Stimulated activated CD4-positive, alpha-beta T cell treated with anti-CD3 and anti-CD28 coated beads, Interleukin-1b, Interleukin-23, amount 100 ng/mL, for 4 hours (primary cell): Measurements from ENCODE around the gene SPATA21.
"Not testable (repeated sequence)": the region's sequence is repeated elsewhere in the genome, so short reads cannot be mapped to it uniquely, and the experiment has no call there.

Source experiments
- DNase-seq, 2 donors: peaks; one replicate each; pipeline ENCODE4 v3.0.0-alpha.2; 2020; ENCODE audit warnings: low read depth in 2 of 2

The SPATA21 gene, protein sequence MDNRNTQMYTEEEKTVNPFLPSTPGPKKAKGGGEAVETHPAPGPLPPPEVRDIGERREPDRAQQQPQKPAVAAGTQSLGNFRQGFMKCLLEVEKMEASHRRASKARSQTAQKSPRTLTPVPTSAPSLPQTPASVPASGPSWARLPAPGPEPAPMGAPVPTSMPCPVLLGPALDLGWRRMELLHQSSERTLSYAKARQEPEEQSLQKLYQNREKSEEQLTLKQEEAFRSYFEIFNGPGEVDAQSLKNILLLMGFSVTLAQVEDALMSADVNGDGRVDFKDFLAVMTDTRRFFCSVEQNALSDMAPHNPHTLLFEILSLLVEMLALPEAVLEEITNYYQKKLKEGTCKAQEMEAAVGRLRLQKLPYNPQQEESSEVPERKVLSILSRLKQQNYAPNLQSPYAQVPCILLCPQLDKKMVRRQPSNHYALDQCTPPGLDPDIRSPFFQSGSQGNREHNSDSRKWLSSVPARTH

DNA sequence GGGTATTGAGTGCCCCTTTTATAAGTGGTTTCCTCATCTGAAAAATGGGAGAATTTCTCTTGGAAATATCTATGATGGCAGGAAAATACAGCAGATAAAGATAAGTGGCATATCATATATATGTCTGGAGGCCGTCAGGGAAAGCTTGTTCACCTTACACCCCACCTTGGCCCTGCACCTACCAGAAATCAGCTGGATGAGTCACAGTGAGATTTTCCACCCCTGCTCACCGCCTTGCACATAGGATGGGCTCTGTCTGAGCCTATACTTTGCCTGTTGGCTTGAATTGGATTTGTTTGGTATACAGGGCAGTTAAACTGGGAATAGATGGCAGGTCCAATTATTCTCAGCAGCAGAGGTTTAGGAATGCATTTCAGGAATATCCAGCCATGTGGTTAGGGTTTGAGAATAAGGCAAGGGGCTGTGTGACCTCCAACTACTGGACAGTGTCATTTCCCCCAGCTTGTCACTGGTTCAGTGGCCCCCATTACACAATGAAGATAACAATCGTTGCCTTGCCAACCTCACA is at the start of gene SPATA21:
TSS of gene SPATA21 (minus strand) at position 479 of the 529 bp plus-strand sequence. CDS start 6,053 bp downstream, outside the sequence.
- no peak for DNase-seq

DNA sequence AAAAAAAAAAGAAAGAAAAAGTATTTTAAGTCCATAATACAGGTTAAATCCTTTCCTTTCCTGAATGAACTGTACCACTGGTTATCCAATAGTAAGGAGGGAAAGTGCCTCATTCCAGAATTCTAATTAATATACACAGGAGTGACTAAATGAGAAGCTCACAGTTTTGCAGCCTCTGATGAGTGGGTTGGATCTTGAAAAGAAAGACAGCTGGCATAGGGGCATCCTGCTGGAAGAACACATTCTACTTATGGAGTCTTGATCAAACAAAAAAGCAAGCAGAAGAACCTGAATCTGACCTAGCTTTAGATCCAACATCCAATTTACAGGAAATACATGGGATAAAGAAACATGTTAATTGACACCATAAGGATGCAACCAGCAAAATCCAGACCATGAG is 49.8 kb upstream of the SPATA21 start:
- not testable (repeated sequence) for DNase-seq

DNA sequence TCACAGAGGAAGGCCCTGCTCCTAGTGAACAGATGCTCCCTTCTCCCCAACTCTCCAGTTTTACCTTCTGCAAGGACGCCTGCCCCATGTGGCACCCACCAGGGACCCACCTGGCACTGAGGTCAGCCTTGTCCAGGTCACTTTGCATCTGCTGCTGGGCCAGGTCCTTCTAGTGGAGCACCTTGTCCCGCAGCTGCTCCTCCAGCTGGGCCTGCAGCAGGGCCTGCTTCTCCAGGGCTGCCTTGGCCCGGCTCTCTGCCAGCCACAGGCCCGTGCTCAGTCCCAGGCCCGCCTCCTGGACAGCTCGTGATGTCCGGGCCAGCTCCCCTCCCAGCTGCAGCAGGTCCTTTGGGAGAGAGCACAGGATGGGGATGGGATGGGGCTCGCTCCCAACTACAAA is 49.1 kb upstream of the SPATA21 start:
- DNase-seq, result not testable (repeated sequence)

DNA sequence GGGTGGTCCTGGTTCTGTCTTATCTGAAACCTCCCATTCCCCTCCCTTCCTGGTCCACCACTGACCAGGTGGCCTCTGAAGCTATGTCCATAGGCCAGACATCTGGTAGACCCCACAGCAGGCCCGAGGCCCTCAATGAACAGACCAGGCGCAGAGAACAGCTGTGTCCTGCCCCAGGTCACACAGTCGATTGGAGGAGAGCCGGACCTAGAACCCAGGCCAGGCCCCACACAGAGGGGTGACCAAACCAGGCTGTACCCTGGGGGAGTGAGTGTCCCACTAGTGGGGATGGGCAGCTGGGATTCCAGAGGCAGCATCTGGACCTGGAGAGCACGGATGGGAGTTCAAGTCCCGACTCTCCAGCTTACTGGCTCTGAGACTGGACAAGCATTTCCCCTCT is 47.7 kb upstream of the SPATA21 start:
- DNase-seq, result no peak

DNA sequence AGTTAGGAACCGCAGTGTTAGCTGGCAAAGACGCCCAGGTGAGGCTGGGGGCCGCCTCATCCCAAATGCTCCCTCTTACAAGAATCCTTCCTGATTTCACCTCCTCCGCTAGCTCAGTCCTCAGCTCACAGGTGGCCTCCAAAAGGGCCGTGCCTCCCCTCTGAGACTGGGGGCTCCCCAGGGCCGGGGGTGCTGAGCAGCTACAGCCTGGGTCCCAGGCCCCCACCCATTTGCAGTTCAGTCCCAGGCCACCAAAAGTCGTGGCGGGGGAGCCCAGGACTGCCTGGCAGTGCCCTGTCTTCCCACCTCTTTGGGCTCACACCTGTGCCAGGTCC is 47.2 kb upstream of the SPATA21 start:
- no peak for DNase-seq

DNA sequence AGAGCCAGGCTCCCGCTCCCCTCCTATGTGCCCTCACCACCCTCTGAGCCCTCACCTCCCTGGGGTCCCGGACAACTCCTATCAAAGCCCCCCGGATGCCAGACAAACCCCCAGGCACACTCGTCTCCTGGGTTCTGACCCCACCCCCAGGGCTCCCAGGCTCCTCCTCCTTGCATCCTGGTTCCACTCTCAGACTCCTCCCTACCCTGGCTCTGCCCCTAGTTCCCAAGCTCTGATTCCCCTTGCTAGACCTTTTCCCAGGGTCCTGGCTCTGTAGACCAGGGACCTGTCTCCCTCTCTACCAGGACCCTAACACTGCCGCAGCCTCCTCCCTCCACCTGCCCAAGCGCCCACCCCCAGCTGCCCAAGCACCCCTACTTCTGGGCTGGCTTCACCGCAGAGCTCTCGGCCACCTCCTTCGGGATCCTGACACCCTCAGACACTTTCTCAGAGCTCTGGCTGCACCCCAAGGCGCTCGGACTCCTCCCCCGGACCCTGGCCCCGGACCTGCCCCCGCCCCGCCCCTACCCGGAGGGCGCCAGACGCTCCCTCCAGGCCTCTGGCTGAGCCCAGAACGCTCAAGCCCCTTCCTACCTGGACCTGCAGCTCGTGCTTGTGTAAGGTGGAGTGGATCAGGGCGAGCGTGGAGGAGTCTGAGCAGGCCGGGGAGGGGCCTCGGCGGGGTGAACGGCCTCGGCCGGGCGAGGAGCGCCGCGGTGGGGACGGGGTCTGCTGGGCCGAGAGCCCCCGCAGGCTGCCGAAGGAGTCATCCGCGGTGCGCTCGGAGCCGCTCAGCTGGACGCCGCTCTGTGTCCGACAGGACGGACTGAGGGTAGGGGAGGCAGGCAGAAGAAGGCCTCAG is 46.6 kb upstream of the SPATA21 start:
- DNase-seq, result not testable (repeated sequence)

DNA sequence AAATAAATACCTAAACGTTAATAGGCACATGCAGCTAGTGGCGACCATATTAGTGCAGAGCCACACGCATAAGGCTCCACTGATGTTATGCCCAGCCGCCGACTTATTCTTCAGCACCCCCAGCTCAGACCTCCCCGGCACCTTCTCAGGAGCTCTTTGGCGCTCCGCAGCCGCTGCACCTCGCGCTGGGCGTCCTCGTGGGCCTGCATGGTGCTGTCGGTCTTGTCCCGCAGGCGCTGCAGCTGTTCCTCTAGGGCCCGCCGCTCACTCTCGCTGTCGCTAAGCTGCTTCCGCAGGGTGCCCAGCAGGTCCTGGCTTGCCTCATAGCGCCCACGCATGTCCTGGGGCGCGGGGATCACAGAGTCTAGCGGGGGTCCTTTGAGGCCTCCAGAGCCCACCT is 45.9 kb upstream of the SPATA21 start:
- DNase-seq, result not testable (repeated sequence)

DNA sequence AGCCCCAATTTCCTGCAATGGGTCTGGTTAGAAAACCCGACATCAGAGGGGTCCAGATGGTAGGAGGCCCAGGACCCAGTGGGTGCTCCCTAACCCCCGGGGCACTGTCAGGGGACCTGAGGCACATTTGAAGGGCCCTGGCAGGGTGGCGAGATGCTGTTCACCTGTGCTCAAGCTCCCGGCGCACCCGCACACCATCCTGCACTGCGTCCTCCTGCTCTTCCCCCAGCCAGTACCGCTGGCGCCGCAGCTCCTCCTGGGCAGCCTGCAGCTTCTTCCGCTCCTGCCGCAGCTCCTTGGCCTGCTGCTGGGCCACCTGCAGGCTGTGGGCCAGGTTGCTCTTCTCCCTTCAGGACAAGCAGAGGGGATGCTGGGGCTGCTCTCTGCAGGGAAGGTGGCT is 40.9 kb upstream of the SPATA21 start:
- no peak for DNase-seq

DNA sequence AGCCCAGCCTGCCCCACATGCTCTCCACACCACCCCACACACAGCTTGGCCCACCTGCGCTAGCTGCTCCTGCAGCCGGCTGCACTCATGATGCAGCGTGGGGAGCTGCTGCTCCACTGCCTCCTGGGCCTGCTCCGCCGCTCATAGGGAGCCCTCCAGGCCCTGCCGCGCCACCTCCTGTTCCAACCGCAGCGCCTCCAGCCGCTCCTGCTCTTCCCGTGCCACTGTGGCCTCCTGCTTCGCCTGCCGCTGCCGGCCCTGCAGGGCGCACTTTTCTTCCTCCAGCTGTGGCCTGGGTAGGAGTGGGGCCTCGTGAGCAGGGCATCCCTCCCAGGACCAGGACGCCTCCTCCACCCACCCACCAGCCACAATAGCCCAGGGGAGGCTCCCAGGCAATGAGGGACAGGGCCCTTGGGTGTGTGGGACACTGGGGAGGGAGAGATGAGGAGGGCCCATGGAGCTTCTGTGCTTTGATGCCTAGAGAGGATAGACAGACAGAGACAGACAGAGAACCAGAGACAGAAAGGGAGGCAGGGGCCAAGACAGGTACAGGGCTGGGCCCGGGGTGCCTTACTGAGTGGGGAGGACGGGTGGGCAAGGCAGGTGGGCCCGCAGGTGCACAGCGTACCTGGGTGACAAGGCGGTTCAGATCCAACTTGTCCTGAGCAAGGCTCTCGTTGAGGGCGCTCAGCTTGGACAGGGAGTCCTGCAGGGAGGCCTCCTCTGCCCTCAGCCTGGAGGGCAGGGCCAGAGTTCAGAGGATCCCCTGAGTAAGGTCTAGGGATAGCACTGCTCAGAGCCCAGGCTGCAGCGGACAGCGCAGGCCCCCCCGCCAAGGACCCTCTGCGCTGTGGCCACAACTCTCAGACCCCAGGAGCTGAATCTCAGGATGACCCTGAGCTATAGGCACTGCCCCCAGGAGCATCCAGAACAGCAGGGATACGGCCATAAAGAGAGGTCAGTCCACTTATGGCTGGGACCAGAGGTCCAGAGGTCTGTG is 38.8 kb upstream of the SPATA21 start:
- DNase-seq, result not testable (repeated sequence)

DNA sequence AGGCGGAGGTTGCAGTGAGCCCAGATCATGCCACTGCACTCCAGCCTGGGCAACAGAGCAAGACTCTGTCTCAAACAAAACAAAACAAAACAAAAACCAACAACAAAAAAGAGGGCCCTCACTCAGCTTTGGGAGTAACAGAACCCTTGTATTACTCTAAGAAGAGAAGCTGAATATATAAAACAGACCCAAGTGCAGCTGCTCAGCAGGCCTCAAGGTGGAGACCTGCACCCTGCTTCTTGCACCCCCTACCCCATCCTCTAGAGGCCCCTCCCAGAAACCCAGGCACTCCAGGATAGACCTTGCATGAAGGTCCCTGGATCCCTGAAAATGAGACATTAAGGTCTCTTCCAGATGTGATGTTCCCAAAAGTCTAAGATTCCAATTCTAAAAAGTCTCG is 37.7 kb upstream of the SPATA21 start:
- not testable (repeated sequence) for DNase-seq

DNA sequence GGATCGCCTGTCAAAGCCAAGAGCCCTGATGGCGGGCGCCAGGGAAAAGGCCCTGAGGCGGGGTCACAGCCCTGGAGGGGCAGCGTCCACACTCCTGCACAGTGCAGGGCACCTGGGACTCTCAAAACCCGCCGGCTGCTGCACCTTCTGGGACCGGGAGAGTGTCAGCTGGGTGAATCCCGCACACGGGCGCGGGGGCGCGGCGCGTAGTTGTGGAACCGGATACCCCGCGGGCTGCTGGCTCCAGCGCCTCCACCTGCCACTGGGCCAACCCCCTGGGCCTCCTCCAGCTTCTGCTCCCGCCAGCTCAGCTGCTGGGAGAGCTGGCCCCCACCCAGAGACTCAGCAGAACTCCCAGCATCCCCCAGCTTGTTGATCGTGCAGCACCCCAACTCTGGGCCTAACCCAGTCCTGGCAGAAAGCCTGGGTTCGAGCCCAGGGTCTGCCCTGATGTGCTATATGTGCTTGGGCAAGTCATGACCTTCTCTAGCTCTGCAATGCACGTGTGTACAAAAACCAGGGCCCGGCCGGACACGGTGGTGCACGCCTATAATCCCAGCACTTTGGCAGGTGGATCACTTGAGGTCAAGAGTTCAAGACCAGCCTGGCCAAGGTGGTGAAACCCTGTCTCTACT is 37.1 kb upstream of the SPATA21 start:
- DNase-seq, result no peak

DNA sequence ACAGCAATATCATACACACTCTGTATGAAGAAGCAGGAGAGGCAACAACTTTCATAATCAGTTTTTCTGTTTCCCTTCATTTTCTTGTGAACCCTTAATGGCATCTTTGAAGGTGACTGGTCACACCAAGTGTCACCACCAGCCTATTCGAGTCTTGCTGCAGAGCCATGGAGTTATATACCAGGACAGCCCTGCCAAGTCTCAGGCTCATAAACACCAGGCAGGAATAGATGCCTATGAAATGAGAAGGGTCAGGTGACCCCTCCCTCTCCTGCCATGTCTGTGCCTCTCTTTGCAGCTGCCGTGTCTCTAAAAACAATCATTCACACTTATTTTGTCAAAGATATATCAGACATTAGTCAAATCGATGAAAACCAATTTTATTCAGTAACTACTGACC is 31.3 kb upstream of the SPATA21 start:
- no peak for DNase-seq

DNA sequence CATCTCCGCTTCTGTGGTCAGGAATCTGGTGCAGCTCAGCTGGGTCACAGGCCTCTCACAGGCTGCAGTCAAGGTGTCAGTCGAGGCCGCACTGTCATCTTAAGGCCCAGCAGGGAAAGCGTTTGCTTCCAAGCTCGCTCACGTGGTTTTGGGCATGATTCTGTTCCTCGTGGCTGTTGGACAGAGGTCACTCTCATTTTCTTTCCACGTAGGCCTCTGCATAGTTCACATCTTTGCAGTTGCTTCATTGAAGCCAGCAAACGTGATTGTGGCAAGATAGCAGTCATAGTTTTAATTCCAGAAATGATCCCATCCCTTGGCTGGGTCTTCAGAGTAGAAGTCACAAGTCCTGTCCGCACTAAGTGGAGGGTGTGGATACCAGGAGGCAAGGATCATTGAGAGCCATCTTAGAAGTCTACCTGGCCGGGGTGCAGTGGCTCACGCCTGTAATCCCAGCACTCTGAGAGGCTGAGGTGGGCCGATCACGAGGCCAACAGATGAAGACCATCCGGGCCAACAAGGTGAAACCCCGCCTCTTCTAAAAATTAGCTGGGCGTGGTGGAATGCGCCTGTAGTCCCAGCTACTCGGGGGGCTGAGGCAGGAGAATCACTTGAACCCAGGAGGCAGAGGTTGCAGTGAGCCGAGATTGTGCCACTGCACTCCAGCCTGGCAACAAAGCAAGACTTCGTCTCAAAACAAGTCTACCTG is 27.8 kb upstream of the SPATA21 start:
- DNase-seq, result no peak

DNA sequence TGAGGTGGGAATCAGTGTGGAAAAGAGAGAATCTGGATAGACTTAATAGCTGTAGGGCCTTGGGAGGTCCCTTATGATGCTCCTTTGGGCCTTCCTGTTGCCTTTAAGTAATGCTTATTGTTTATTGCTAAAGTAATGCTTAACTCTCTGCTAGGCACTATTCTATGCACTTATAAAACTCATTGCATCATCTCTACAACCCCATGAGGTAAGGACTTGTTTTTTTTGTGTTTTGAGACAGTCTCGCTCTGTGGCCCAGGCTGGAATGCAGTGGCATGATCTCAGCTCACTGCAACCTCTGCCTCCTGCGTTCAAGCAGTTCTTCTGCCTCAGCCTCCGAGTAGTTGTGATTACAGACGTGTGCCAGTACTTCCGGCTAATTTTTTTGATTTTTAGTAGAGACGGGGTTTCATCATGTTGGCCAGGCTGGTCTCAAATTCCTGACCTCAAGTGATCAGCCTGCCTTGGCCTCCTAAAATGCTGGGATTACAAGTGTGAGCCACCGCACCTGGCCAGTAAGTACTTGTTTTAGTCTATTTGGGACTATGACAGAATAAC is 25.6 kb upstream of the SPATA21 start:
- DNase-seq, result no peak

DNA sequence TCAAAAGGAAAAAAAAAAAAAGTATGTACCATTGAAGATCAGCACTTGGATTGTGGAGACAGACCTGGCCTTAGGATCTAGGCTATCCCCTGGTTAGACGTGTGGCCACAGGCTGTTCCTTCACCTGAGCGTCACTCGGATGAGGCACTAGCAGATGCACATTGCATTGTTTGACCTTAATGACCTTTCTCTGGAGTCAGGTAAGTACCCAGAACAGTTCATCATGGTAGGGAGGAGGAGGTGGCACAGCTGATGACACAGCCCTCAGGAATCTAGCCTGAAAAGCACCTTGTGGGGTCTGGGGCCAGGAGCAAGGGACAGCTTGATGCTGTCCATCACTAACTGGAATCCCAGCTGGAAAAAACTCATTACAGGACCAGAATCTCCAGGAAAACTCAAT is 24.5 kb upstream of the SPATA21 start:
- DNase-seq, result no peak

DNA sequence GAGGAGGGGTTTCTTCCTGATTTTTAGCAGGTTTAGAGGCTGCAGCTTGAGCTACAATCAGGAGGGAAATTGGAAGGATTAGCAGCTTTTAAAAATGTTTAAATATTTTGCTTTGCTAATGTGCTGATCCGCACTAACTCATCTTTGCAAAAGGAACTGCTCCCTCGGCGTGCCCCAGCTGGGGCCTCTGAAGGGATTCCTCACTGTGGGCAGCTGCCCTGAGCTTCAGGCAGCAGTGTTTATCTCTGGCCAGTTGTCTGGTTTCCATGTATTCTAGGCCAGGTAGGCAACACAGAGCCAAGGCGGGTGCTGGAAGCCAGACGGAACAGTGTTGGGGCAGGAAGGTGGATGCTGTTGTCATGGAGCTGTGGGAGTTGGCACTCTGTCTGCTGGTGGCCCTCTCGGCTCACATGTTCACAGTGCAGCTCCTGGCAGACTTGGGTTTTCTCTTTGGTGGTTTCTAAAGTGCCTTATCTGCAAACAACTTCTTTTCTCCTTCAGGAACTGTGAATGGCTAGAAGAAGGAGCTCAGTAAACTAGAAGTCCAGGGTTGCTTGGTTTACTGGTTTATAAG is 22.2 kb upstream of the SPATA21 start:
- DNase-seq, result no peak

DNA sequence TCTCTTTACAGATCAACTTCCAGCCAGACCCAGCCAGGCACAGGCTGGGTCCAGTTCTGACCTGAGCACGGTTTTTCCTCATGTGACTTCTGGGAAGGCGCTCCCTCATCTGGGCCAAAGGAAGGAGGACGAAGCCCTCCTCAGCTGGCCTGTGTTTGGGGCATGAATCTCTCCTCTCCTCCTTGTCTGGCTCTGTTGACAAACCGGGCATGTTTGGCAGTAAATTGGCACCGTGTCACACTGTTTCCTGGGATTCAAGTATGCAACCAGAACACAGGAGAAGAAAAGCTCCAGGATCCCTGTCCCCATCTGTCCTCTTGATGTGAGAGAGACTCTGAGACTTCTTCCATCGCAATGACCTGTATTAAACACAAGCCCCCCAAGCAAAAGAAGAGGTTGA is 21.6 kb upstream of the SPATA21 start:
- no peak for DNase-seq

DNA sequence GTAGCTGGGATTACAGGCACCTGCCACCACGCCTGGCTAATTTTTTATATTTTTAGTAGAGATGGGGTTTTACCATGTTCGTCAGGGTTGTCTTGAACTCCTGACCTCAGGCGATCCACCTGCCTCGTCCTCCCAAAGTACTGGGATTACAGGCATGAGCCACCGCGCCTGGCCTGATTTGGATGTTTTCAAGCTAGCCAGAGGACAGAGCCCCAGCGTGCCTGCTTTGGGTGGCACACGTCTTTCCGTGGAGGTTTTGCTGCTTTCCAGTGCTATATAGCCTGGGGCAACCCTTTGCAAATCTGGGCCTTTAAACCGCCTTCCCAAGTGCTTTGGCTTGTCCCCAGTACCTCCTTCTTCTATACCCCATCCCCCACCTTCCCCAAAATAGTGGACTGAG is 18.9 kb upstream of the SPATA21 start:
- not testable (repeated sequence) for DNase-seq

DNA sequence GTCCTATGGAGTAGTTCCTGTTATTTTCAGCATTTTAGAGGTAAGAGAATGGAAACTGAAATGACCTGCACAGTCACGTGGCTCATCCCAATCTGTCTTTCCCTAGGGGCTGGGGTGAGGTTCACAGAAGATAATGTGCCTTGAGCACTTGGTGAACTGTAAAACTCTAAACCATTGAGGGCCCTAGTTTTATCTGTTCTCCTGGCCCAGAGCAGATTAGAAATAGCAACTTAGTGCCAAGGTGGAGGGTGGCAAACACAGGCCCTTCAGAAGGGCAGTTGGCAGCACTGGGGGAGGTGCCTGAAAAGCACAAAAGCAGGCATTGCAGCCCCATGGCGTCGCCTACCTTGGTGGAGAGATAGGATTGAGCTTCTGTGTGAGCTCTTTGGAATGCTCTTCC is 17.7 kb upstream of the SPATA21 start:
- not testable (repeated sequence) for DNase-seq
